ENCODE measurements around the gene AHCY. TPM values are rescaled to one million over a fixed set of nuclear protein-coding genes. Genes with fewer than 3 reads are reported as not detected.
"Not testable (repeated sequence)": the region's sequence is repeated elsewhere in the genome, so short reads cannot be mapped to it uniquely, and the experiment has no call there.

AHCY gene
- total RNA-seq, 1 experiment from 2014 or later = 401 TPM

DNA sequence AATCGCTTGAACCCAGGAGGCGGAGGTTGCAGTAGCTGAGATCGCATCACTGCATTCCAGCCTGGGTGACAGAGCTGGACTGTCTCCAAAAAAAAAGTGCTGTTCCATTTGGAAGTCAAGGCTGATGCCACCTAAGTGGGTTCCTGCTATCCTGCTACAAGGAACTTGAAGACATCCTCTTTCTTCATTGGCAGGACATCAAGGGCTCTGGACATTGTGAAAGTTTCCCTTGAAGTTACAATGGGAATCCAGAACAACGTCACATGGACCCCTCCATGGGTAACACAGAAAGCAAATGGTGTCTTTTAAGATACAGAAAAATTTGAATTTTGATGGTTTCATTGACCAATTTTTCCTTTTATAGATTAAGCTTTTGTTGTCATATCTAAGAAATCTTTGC is 44.4 kb upstream of the AHCY start (continued):
- TF ChIP-seq, protein P1, sequence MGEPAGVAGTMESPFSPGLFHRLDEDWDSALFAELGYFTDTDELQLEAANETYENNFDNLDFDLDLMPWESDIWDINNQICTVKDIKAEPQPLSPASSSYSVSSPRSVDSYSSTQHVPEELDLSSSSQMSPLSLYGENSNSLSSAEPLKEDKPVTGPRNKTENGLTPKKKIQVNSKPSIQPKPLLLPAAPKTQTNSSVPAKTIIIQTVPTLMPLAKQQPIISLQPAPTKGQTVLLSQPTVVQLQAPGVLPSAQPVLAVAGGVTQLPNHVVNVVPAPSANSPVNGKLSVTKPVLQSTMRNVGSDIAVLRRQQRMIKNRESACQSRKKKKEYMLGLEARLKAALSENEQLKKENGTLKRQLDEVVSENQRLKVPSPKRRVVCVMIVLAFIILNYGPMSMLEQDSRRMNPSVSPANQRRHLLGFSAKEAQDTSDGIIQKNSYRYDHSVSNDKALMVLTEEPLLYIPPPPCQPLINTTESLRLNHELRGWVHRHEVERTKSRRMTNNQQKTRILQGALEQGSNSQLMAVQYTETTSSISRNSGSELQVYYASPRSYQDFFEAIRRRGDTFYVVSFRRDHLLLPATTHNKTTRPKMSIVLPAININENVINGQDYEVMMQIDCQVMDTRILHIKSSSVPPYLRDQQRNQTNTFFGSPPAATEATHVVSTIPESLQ (CRISPR knock-in tag; IDR thresholded peaks at IDR 0.05) = no peak
- no peak for TF ChIP-seq NFE2L1 (CRISPR knock-in tag; IDR thresholded peaks at IDR 0.05)
- TF ChIP-seq, protein P2, sequence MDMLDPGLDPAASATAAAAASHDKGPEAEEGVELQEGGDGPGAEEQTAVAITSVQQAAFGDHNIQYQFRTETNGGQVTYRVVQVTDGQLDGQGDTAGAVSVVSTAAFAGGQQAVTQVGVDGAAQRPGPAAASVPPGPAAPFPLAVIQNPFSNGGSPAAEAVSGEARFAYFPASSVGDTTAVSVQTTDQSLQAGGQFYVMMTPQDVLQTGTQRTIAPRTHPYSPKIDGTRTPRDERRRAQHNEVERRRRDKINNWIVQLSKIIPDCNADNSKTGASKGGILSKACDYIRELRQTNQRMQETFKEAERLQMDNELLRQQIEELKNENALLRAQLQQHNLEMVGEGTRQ (CRISPR knock-in tag; IDR thresholded peaks at IDR 0.05) = no peak
- TF ChIP-seq, protein P3, sequence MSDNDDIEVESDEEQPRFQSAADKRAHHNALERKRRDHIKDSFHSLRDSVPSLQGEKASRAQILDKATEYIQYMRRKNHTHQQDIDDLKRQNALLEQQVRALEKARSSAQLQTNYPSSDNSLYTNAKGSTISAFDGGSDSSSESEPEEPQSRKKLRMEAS (CRISPR knock-in tag; IDR thresholded peaks at IDR 0.05) = no peak
- no peak for TF ChIP-seq ZNF416 (CRISPR knock-in tag; IDR thresholded peaks at IDR 0.05)
- TF ChIP-seq, protein P4, sequence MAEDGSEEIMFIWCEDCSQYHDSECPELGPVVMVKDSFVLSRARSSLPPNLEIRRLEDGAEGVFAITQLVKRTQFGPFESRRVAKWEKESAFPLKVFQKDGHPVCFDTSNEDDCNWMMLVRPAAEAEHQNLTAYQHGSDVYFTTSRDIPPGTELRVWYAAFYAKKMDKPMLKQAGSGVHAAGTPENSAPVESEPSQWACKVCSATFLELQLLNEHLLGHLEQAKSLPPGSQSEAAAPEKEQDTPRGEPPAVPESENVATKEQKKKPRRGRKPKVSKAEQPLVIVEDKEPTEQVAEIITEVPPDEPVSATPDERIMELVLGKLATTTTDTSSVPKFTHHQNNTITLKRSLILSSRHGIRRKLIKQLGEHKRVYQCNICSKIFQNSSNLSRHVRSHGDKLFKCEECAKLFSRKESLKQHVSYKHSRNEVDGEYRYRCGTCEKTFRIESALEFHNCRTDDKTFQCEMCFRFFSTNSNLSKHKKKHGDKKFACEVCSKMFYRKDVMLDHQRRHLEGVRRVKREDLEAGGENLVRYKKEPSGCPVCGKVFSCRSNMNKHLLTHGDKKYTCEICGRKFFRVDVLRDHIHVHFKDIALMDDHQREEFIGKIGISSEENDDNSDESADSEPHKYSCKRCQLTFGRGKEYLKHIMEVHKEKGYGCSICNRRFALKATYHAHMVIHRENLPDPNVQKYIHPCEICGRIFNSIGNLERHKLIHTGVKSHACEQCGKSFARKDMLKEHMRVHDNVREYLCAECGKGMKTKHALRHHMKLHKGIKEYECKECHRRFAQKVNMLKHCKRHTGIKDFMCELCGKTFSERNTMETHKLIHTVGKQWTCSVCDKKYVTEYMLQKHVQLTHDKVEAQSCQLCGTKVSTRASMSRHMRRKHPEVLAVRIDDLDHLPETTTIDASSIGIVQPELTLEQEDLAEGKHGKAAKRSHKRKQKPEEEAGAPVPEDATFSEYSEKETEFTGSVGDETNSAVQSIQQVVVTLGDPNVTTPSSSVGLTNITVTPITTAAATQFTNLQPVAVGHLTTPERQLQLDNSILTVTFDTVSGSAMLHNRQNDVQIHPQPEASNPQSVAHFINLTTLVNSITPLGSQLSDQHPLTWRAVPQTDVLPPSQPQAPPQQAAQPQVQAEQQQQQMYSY (CRISPR knock-in tag; IDR thresholded peaks at IDR 0.05) = no peak
- TF ChIP-seq JAZF1 (CRISPR knock-in tag; IDR thresholded peaks at IDR 0.05) = no peak
- TF ChIP-seq, protein P5, sequence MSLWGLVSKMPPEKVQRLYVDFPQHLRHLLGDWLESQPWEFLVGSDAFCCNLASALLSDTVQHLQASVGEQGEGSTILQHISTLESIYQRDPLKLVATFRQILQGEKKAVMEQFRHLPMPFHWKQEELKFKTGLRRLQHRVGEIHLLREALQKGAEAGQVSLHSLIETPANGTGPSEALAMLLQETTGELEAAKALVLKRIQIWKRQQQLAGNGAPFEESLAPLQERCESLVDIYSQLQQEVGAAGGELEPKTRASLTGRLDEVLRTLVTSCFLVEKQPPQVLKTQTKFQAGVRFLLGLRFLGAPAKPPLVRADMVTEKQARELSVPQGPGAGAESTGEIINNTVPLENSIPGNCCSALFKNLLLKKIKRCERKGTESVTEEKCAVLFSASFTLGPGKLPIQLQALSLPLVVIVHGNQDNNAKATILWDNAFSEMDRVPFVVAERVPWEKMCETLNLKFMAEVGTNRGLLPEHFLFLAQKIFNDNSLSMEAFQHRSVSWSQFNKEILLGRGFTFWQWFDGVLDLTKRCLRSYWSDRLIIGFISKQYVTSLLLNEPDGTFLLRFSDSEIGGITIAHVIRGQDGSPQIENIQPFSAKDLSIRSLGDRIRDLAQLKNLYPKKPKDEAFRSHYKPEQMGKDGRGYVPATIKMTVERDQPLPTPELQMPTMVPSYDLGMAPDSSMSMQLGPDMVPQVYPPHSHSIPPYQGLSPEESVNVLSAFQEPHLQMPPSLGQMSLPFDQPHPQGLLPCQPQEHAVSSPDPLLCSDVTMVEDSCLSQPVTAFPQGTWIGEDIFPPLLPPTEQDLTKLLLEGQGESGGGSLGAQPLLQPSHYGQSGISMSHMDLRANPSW (CRISPR knock-in tag; conservative IDR thresholded peaks at IDR 0.05; ENCODE audit: low read depth) = no peak
- TF ChIP-seq, protein P6, sequence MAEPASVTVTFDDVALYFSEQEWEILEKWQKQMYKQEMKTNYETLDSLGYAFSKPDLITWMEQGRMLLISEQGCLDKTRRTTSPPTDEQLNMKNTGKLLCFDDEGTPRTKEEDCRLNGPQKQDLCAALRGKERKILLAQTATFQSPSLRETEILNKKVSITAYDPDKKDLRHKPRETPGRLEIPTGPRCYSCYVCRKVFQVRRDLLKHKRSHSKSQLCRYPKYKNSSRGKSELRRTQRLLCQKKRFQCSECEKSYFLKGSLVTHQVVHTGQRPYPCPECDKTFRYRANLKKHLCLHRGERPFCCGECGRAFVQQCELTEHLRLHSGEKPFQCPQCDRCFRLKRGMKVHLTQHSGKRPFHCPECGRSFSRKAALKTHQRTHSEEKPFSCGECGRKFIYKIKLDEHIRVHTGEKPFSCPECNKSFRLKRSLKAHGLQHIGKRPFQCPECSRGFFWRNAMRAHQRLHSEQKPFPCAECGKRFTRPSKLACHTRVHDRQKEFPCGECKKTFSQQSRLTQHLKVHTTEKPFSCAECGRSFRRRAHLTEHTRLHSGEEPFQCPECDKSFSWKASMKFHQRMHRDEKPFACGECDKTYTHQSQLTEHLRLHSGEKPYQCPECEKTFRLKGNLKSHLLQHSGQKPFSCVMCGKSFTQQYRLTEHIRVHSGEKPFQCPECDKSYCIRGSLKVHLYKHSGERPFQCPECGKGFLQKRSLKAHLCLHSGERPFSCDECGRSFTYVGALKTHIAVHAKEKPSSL (CRISPR knock-in tag; conservative IDR thresholded peaks at IDR 0.05) = no peak

DNA sequence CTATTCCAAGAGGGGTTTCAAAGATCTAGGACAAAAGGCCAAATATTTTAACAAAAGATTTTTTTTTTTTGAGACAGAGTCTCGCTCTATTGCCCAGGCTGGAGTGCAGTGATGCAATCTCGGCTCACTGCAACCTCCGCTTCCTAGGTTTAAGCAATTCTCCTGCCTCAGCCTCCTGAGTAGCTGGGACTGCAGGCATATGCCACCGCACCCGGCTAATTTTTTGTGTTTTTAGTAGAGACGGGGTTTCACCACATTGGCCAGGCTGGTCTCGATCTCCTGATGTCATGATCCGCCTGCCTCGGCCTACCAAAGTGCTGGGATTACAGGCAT is 43.3 kb upstream of the AHCY start:
- ChIA-PET CTCF (interaction anchor here (1.0 to 3.7 kb wide), 2 partner anchors 34 to 91 kb away, joined by 4 to 28 read pairs; no protein-coding TSS in a partner anchor), POLR2A (interaction anchor here (0.6 kb wide), 1 partner anchor 16 kb away, joined by 4 read pairs; no protein-coding TSS in a partner anchor)
- H3K4me3 Mint-ChIP-seq; DNase-seq (ENCODE audit: low spot score); H3K9me3 Mint-ChIP-seq; H3K27ac Mint-ChIP-seq; ATAC-seq; H3K36me3 Mint-ChIP-seq; H3K27me3 Mint-ChIP-seq (ENCODE audit: low read depth): not testable (repeated sequence)
- TF ChIP-seq GABPB1 (CRISPR knock-in tag; IDR thresholded peaks at IDR 0.05) = 0 out of 2 replicates have a peak, but pooled peaks have one; percentile 18
- peaks cover 14% of the 10 kb centered on the region for H3K4me1 Mint-ChIP-seq

DNA sequence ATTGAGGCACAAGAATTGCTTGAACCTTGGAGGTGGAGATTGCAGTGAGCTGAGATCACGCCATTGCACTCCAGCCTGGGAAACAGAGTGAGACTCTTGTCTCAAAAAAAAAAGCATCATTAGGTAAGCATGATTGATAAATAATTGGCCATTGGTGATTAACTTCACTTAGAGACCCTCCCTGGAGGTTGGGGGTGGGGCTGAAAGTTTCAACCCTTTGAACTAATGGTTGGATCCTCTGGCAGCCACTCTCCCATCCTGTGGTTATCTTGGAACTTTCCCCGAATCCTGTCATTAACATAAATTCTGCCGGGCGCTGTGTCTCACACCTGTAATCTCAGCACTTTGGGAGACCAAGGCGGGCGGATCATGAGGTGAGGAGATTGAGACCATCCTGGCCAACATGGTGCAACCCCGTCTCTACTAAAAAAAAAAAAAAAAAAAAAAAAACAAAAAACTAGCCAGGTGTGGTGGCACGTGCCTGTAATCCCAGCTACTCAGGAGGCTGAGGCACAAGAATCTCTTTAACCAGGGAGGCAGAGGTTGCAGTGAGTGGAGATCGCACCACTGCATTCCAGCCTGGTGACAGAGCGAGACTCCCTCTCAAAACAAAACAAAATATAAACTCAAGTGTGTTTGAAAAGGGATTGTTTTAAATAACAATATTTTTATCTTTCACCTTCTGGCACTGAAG is 42.8 kb upstream of the AHCY start:
- not testable (repeated sequence) for DNase-seq (ENCODE audit: low spot score); H3K36me3 Mint-ChIP-seq; H3K27me3 Mint-ChIP-seq (ENCODE audit: low read depth); H3K9me3 Mint-ChIP-seq; ATAC-seq; H3K27ac Mint-ChIP-seq; H3K4me3 Mint-ChIP-seq
- peaks cover 14% of the 10 kb centered on the region for H3K4me1 Mint-ChIP-seq
- ChIA-PET POLR2A (interaction anchor here (0.6 kb wide), 2 partner anchors 16 to 17 kb away, joined by 4 to 5 read pairs; no protein-coding TSS in a partner anchor), CTCF (interaction anchor here (0.6 to 3.7 kb wide), 3 partner anchors 14 to 91 kb away, joined by 4 to 28 read pairs (median 6); no protein-coding TSS in a partner anchor)
